ENCODE results near the gene EME2.

Gene EME2

GRCh38 chr16:1825381-1825863, 52.8 kb downstream of the EME2 start:
- no peak for ATAC-seq
- TF ChIP-seq CREB5 (CRISPR knock-in tag; IDR thresholded peaks at IDR 0.05; ENCODE audit: low read depth) = no peak
- TF ChIP-seq ZNF565 (CRISPR knock-in tag; conservative IDR thresholded peaks at IDR 0.05; ENCODE audit: low read depth) = no peak
- no peak for TF ChIP-seq BACH2 (CRISPR knock-in tag; IDR thresholded peaks at IDR 0.05; ENCODE audit: borderline replicate concordance)
- no peak for TF ChIP-seq CSDC2 (CRISPR knock-in tag; IDR thresholded peaks at IDR 0.05)
- TF ChIP-seq ZFP3 (CRISPR knock-in tag; IDR thresholded peaks at IDR 0.05) = no peak
- TF ChIP-seq TOX (CRISPR knock-in tag; IDR thresholded peaks at IDR 0.05; ENCODE audit: borderline replicate concordance) = no peak
- TF ChIP-seq CSRNP3 (CRISPR knock-in tag; IDR thresholded peaks at IDR 0.05) = no peak
- no peak for TF ChIP-seq ZFP30 (CRISPR knock-in tag; IDR thresholded peaks at IDR 0.05)

Measured in SK-N-SH treated with all-trans-retinoic acid at 6 μM for 48 hours (cell line).